Loucy (cell line): ENCODE results near the gene COX19.

Experiments used
- H2AFZ ChIP-seq: fragments of 200-600 bp; sonication (generic); 2 replicates; pipeline ENCODE4 v1.6.0; 2016; ENCODE audit warnings: antibody characterized with exemption, mild to moderate bottlenecking, low read length, moderate library complexity
- H3F3A ChIP-seq: fragments of 200-600 bp; 2 replicates; pipeline ENCODE4 v1.6.0; 2016; ENCODE audit warnings: antibody characterized with exemption, low read depth, mild to moderate bottlenecking
- H3K27me3 ChIP-seq: fragments of 200-600 bp; sonication (generic); 2 replicates; pipeline ENCODE4 v1.6.1; 2014; ENCODE audit warnings: low read length, mild to moderate bottlenecking; ENCODE audit not compliant: insufficient read depth, poor library complexity, severe bottlenecking
- H3K36me3 ChIP-seq: fragments of 200-600 bp; sonication (generic); 2 replicates; pipeline ENCODE4 v1.6.1; 2016; ENCODE audit warnings: low read length; ENCODE audit not compliant: insufficient read depth
- H3K4me1 ChIP-seq: fragments of 200-600 bp; sonication (generic); 2 replicates; pipeline ENCODE4 v1.5.1; 2014; ENCODE audit warnings: low read length, mild to moderate bottlenecking; ENCODE audit not compliant: insufficient read depth, poor library complexity, severe bottlenecking
- H3K4me2 ChIP-seq: fragments of 200-600 bp; sonication (generic); 2 replicates; pipeline ENCODE4 v1.6.0; 2014; ENCODE audit warnings: antibody characterized with exemption, low read length, low read depth, mild to moderate bottlenecking; ENCODE audit not compliant: poor library complexity, severe bottlenecking
- H3K4me3 ChIP-seq: fragments of 200-600 bp; sonication (generic); 2 replicates; pipeline ENCODE4 v1.5.1; 2014; ENCODE audit warnings: low read length, mild to moderate bottlenecking, mixed read lengths; ENCODE audit not compliant: poor library complexity, severe bottlenecking
- H3K79me2 ChIP-seq: fragments of 200-600 bp; sonication (generic); 2 replicates; pipeline ENCODE4 v1.6.1; 2014; ENCODE audit warnings: low read length; ENCODE audit not compliant: insufficient read depth
- H3K9ac ChIP-seq: fragments of 200-600 bp; sonication (generic); 2 replicates; pipeline ENCODE4 v1.6.0; 2014; ENCODE audit warnings: mild to moderate bottlenecking, low read depth, low read length, moderate library complexity; ENCODE audit not compliant: poor library complexity, severe bottlenecking
- H3K9me2 ChIP-seq: fragments of 200-600 bp; sonication (generic); replicated peaks from 2 replicates; pipeline ENCODE4 v1.6.1; 2016; ENCODE audit warnings: low read depth, low read length, mixed read lengths
- H3K9me3 ChIP-seq: fragments of 200-600 bp; sonication (generic); 2 replicates; pipeline ENCODE4 v1.6.1; 2014; ENCODE audit warnings: mild to moderate bottlenecking, antibody characterized with exemption, low read length, low read depth; ENCODE audit not compliant: insufficient read depth
- H4K20me1 ChIP-seq: fragments of 200-600 bp; sonication (generic); 2 replicates; pipeline ENCODE4 v1.6.0; 2014; ENCODE audit warnings: antibody characterized with exemption, low read length, mild to moderate bottlenecking; ENCODE audit not compliant: insufficient read depth, poor library complexity, severe bottlenecking
- EZH2phosphoT487 ChIP-seq: fragments of 200-600 bp; IDR thresholded peaks from 2 replicates; pipeline ENCODE4 v1.6.1; 2018; ENCODE audit warnings: antibody characterized with exemption, mild to moderate bottlenecking, moderate library complexity, borderline replicate concordance
- TF ChIP-seq, protein P1 (sequence below): fragments of 200-600 bp; sonication (generic); conservative IDR thresholded peaks from 2 replicates; pipeline ENCODE4 v1.5.1; 2014; ENCODE audit warnings: mild to moderate bottlenecking, antibody characterized with exemption, low read length

The COX19 gene

DNA sequence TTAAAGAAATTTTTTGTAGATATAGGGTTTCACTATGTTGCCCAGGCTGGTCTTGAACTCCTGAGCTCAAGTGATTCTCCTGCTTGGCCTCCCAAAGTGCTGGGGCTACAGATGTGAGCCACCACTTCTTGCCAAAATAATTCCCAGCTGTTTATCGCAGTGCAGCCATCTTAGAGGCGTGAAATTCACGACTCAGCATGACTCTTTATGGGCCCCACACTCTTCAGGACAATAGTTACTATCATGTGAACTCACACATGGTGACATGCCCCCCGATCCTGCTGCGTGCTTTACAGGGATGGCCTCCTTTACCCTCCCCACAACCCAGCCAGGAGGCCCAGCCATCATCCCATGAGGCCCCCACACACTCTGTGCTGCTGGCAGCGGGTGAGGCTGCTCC is 4.6 kb downstream of the COX19 start:
- H3K4me1 ChIP-seq: peaks cover 20% of the 10 kb centered on the region
- H3K27me3 ChIP-seq: no peaks in the 10 kb centered on the region
- no peak overlapping the region for H3K9ac ChIP-seq
- H3K36me3 ChIP-seq: peaks cover 46% of the 10 kb centered on the region; the same call in 1 of the 2 replicates
- no peak overlapping the region for H3K4me3 ChIP-seq
- peaks cover 64% of the 10 kb centered on the region for H3K79me2 ChIP-seq
- H3K9me3 ChIP-seq: no peaks in the 10 kb centered on the region
- TF ChIP-seq, protein P1, sequence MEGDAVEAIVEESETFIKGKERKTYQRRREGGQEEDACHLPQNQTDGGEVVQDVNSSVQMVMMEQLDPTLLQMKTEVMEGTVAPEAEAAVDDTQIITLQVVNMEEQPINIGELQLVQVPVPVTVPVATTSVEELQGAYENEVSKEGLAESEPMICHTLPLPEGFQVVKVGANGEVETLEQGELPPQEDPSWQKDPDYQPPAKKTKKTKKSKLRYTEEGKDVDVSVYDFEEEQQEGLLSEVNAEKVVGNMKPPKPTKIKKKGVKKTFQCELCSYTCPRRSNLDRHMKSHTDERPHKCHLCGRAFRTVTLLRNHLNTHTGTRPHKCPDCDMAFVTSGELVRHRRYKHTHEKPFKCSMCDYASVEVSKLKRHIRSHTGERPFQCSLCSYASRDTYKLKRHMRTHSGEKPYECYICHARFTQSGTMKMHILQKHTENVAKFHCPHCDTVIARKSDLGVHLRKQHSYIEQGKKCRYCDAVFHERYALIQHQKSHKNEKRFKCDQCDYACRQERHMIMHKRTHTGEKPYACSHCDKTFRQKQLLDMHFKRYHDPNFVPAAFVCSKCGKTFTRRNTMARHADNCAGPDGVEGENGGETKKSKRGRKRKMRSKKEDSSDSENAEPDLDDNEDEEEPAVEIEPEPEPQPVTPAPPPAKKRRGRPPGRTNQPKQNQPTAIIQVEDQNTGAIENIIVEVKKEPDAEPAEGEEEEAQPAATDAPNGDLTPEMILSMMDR: no peak
- no peak for TF ChIP-seq EZH2phosphoT487
- H3K9me2 ChIP-seq: no peaks in the 10 kb centered on the region
- H4K20me1 ChIP-seq: peaks cover 39% of the 10 kb centered on the region
- peak overlapping the region; percentile 45 for H3K4me2 ChIP-seq
- no peak overlapping the region for H2AFZ ChIP-seq
- no peaks in the 10 kb centered on the region for H3F3A ChIP-seq

DNA sequence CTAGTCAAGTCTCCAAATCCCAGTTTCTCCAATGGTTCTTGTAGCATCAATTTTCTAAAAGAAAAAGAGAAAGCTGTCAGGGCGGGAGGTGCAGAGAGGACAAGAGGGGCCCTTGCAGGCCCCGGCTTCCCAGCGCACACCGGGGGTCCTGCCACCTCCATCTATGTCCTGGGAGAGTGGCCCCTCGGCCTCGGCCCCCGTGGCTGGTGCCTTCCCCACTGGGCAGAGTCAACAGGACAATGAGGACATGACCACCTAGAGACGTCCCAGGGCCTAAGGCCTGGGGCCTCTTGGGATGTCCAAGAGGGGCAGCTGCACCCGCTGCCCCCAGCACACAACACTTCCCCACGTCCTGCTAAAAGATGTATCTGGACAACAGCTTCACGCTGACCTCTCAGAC is 5.9 kb downstream of the COX19 start:
- H4K20me1 ChIP-seq: peaks cover 30% of the 10 kb centered on the region
- H3K4me3 ChIP-seq: no peak overlapping the region
- no peak overlapping the region for H2AFZ ChIP-seq
- no peaks in the 10 kb centered on the region for H3K9me2 ChIP-seq
- H3K36me3 ChIP-seq: peaks cover 46% of the 10 kb centered on the region; the same call in 1 of the 2 replicates
- no peak overlapping the region for H3K9ac ChIP-seq
- TF ChIP-seq, protein P1: no peak
- TF ChIP-seq EZH2phosphoT487: no peak
- H3K9me3 ChIP-seq: no peaks in the 10 kb centered on the region
- peaks cover 17% of the 10 kb centered on the region for H3K4me1 ChIP-seq
- H3K4me2 ChIP-seq: no peak overlapping the region
- peaks cover 54% of the 10 kb centered on the region for H3K79me2 ChIP-seq
- no peaks in the 10 kb centered on the region for H3K27me3 ChIP-seq
- no peaks in the 10 kb centered on the region for H3F3A ChIP-seq

DNA sequence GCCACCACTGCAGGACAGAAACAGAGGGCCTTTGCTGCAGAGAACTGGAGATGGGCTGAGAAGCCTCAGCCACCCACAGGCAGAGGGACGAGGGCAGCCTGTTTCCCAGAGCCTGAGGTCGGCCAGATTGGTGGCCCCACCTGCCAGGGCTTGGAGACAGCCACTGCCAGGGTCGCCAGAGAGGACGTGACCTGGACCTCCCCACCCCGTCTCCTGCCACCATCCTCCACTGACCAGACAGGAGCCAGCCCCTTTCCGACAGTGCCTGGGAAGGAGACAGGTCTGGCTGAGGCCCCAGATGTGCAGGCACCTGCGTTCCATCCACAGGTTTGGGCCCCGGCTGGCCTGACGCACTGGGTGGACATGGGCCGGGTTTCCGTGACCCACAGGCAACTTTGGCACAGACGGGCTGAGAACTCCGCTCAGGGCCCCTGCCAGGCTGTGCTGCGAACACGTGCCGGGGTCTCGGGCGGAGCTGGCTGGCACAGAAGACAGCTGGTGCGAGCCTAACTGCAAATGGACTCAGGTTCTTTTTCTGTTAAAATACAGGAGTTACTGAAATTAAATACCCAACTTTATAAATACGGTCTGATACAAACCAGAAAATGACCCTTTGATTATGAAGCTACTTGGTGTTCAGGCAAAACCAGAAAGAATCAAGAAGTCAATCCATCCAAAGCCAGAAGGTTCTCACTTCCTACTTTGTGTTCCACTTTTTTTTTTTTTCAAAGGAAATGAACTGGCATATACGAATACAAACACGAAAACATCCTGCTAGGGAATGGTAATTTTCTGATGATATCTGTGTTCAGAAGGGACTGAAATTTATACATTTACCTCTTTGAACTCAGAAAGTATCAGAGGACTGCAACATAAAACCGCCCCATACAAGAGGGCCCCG is 6.9 kb downstream of the COX19 start:
- no peak overlapping the region for H3K4me2 ChIP-seq
- H4K20me1 ChIP-seq: peaks cover 25% of the 10 kb centered on the region
- no peaks in the 10 kb centered on the region for H3K27me3 ChIP-seq

More for the DNA sequence above, 6.9 kb downstream of the COX19 start:
- Histone ChIP-seq H3K9me2 (no peaks in the 10 kb centered on the region), H2AFZ (no peak overlapping the region), H3F3A (no peaks in the 10 kb centered on the region), H3K79me2 (peaks cover 45% of the 10 kb centered on the region), H3K36me3 (peaks cover 46% of the 10 kb centered on the region; the same call in 1 of the 2 replicates), H3K9me3 (no peaks in the 10 kb centered on the region), H3K4me1 (peaks cover 17% of the 10 kb centered on the region), H3K9ac (no peak overlapping the region), H3K4me3 (no peak overlapping the region)
- TF ChIP-seq, protein P1: no peak
- no peak for TF ChIP-seq EZH2phosphoT487
